ENCODE results near the gene ATP1A4. TPM values are rescaled to one million over a fixed set of nuclear protein-coding genes. Genes with fewer than 3 reads are reported as not detected.

The ATP1A4 gene
- total and polyA plus RNA-seq, 2 of the 13 experiments (the other 11 are each of a cell fraction or from before 2014, with no cell fraction given): not detected

DNA sequence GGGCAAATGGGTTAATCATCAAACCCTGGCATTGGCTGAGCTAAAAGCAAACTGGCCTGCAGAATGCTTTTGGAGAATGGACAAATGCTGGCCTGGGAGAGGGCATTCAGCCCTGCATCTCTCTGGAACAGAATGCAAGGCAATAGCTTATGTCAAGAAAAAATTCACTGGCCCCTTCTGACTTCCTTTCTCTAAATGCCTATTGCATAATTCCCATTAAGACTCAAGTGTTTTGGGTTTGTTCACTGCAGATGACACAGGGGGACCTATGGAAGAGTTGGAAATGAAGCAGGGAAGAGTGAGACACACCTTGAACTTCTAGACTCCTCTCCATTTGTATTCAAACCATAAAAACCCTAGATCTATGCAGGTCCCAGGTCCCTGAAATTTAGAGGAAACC is 69.7 kb downstream of the ATP1A4 start (continued):
- TF ChIP-seq, protein P1, sequence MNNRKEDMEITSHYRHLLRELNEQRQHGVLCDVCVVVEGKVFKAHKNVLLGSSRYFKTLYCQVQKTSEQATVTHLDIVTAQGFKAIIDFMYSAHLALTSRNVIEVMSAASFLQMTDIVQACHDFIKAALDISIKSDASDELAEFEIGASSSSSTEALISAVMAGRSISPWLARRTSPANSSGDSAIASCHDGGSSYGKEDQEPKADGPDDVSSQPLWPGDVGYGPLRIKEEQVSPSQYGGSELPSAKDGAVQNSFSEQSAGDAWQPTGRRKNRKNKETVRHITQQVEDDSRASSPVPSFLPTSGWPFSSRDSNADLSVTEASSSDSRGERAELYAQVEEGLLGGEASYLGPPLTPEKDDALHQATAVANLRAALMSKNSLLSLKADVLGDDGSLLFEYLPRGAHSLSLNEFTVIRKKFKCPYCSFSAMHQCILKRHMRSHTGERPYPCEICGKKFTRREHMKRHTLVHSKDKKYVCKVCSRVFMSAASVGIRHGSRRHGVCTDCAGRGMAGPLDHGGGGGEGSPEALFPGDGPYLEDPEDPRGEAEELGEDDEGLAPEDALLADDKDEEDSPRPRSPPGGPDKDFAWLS (CRISPR knock-in tag; IDR thresholded peaks at IDR 0.05; ENCODE audit: borderline replicate concordance): no peak
- TF ChIP-seq, protein P2, sequence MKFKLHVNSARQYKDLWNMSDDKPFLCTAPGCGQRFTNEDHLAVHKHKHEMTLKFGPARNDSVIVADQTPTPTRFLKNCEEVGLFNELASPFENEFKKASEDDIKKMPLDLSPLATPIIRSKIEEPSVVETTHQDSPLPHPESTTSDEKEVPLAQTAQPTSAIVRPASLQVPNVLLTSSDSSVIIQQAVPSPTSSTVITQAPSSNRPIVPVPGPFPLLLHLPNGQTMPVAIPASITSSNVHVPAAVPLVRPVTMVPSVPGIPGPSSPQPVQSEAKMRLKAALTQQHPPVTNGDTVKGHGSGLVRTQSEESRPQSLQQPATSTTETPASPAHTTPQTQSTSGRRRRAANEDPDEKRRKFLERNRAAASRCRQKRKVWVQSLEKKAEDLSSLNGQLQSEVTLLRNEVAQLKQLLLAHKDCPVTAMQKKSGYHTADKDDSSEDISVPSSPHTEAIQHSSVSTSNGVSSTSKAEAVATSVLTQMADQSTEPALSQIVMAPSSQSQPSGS (CRISPR knock-in tag; IDR thresholded peaks at IDR 0.05): no peak
- no peak for TF ChIP-seq ZNF282 (IDR thresholded peaks at IDR 0.05; ENCODE audit: partially characterized antibody)
- no peak for TF ChIP-seq ZNF660 (CRISPR knock-in tag; IDR thresholded peaks at IDR 0.05; ENCODE audit: borderline replicate concordance, low read depth)
- TF ChIP-seq, protein P3, sequence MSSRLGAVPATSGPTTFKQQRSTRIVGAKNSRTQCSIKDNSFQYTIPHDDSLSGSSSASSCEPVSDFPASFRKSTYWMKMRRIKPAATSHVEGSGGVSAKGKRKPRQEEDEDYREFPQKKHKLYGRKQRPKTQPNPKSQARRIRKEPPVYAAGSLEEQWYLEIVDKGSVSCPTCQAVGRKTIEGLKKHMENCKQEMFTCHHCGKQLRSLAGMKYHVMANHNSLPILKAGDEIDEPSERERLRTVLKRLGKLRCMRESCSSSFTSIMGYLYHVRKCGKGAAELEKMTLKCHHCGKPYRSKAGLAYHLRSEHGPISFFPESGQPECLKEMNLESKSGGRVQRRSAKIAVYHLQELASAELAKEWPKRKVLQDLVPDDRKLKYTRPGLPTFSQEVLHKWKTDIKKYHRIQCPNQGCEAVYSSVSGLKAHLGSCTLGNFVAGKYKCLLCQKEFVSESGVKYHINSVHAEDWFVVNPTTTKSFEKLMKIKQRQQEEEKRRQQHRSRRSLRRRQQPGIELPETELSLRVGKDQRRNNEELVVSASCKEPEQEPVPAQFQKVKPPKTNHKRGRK (CRISPR knock-in tag; IDR thresholded peaks at IDR 0.05): no peak
- TF ChIP-seq KLF6 (CRISPR knock-in tag; IDR thresholded peaks at IDR 0.05): no peak
- TF ChIP-seq MBNL3 (CRISPR knock-in tag; conservative IDR thresholded peaks at IDR 0.05): no peak
- TF ChIP-seq TEAD2 (CRISPR knock-in tag; IDR thresholded peaks at IDR 0.05): no peak

DNA sequence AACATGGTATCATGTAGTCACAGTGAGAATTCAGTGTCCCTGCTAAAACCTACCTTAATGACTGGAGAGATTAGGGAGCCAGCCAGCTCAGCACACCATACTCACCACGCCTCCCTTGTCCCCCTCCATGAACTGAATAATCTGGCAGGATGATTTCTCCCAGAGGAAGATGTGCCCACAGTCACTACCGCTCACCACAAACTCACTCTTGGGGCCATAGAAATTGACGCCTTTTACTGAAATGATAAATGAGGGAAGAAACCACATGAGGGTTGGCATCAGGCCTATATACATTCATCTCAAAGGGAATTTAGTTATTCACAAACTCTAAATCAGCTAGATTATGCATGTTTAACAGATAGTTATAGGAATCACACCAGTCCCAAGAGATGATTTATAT is 71.1 kb downstream of the ATP1A4 start:
- H3K4me2 ChIP-seq (ENCODE audit: low read depth, low read length): no peak overlapping the region
- H3K27ac ChIP-seq (ENCODE audit: extremely low read length, insufficient read depth, low read length): no peak overlapping the region
- no peaks in the 10 kb centered on the region for H3K9me3 ChIP-seq (ENCODE audit: low read length)
- peaks cover 53 to 83% of the 10 kb centered on the region in 2 experiments for H3K36me3 ChIP-seq (replicated peaks in 1 of 2; ENCODE audit: control insufficient read depth in 1 of 2, insufficient read depth in 2 of 2, low read length in 2 of 2)
- POLR2A ChIA-PET: no interaction called here
- FAIRE-seq (no peak), DNase-seq (ENCODE audit: low spot score) (no peak), ATAC-seq (no peak)
- no peaks in the 10 kb centered on the region for H3K79me2 ChIP-seq (ENCODE audit: insufficient read depth, low read length)
- H3K4me3 ChIP-seq (replicated peaks in 1 of 3; ENCODE audit: insufficient read depth in 1 of 3, low read depth in 2 of 3, low read length in 3 of 3): no peak overlapping the region
- H2AFZ ChIP-seq (ENCODE audit: low read length): no peak overlapping the region
- no peaks in the 10 kb centered on the region; the same call in 1 of the 2 replicates for H4K20me1 ChIP-seq (ENCODE audit: insufficient read depth, low read length)
- H3K27me3 ChIP-seq (ENCODE audit: control insufficient read depth in 1 of 2, insufficient read depth in 2 of 2, low read length in 2 of 2): no peaks in the 10 kb centered on the region
- in situ Hi-C loops (cut with HindIII; ENCODE audit: extremely low pct_ligation_motif_present, low pct_unique_long_range_greater_than_20kb) (no loop called here), intact Hi-C loops (cut with micrococcal nuclease; ENCODE audit: unreplicated experiment) (no loop called here)
- 100% methylated on average over 3 of the region's 3 CpGs for WGBS (ENCODE audit: low lambda C conversion rate)
- no peak overlapping the region for H3K9ac ChIP-seq (ENCODE audit: insufficient read depth, low read depth, low read length)
- H3K4me1 ChIP-seq (ENCODE audit: insufficient read depth, low read length): peaks cover 9% of the 10 kb centered on the region
- CTCF ChIA-PET (ENCODE audit: low intra/inter-chr PET ratio, low total read pairs): no interaction called here
- no TSS peak for BruUV-seq (replicated peaks)
- TF ChIP-seq, protein P4, sequence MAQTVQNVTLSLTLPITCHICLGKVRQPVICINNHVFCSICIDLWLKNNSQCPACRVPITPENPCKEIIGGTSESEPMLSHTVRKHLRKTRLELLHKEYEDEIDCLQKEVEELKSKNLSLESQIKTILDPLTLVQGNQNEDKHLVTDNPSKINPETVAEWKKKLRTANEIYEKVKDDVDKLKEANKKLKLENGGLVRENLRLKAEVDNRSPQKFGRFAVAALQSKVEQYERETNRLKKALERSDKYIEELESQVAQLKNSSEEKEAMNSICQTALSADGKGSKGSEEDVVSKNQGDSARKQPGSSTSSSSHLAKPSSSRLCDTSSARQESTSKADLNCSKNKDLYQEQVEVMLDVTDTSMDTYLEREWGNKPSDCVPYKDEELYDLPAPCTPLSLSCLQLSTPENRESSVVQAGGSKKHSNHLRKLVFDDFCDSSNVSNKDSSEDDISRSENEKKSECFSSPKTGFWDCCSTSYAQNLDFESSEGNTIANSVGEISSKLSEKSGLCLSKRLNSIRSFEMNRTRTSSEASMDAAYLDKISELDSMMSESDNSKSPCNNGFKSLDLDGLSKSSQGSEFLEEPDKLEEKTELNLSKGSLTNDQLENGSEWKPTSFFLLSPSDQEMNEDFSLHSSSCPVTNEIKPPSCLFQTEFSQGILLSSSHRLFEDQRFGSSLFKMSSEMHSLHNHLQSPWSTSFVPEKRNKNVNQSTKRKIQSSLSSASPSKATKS (CRISPR knock-in tag; IDR thresholded peaks at IDR 0.05): no peak
- no peak for TF ChIP-seq ZNF326 (CRISPR knock-in tag; IDR thresholded peaks at IDR 0.05; ENCODE audit: borderline replicate concordance)
- TF ChIP-seq PHF21A (CRISPR knock-in tag; IDR thresholded peaks at IDR 0.05): no peak
- no peak for TF ChIP-seq SATB2 (CRISPR knock-in tag; IDR thresholded peaks at IDR 0.05)
- TF ChIP-seq, protein P5, sequence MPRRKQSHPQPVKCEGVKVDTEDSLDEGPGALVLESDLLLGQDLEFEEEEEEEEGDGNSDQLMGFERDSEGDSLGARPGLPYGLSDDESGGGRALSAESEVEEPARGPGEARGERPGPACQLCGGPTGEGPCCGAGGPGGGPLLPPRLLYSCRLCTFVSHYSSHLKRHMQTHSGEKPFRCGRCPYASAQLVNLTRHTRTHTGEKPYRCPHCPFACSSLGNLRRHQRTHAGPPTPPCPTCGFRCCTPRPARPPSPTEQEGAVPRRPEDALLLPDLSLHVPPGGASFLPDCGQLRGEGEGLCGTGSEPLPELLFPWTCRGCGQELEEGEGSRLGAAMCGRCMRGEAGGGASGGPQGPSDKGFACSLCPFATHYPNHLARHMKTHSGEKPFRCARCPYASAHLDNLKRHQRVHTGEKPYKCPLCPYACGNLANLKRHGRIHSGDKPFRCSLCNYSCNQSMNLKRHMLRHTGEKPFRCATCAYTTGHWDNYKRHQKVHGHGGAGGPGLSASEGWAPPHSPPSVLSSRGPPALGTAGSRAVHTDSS (CRISPR knock-in tag; conservative IDR thresholded peaks at IDR 0.05): no peak
- TF ChIP-seq MAFG (CRISPR knock-in tag; IDR thresholded peaks at IDR 0.05): no peak
- TF ChIP-seq YY1 (IDR thresholded peaks at IDR 0.05; ENCODE audit: insufficient read depth, insufficient replicate concordance, low read depth, low read length): no peak
- no peak for TF ChIP-seq FIP1L1 (IDR thresholded peaks at IDR 0.05; ENCODE audit: borderline replicate concordance, insufficient read depth, low read depth, low read length)

Data from HepG2 (cell line).